ENCODE results near the gene TPH2. TPM values are rescaled to one million over a fixed set of nuclear protein-coding genes. Genes with fewer than 3 reads are reported as not detected.
A peak's percentile ranks its signal among the peaks of the same experiment; 100 is the strongest.

TPH2 gene
- total RNA-seq, 1 experiment from 2014 or later: 0.83 TPM

GRCh38 chr12:71938728-71939385, at the start of gene TPH2 (continued):
- TF ChIP-seq FOXK1 (CRISPR knock-in tag; IDR thresholded peaks at IDR 0.05) (peak; percentile 78), MLX (CRISPR knock-in tag; IDR thresholded peaks at IDR 0.05) (no peak), ZMAT4 (CRISPR knock-in tag; IDR thresholded peaks at IDR 0.05) (no peak), ETV6 (CRISPR knock-in tag; IDR thresholded peaks at IDR 0.05) (peak; percentile 97), FOXJ3 (CRISPR knock-in tag; IDR thresholded peaks at IDR 0.05; ENCODE audit: borderline replicate concordance) (no peak), SMAD4 (CRISPR knock-in tag; IDR thresholded peaks at IDR 0.05) (no peak), E2F4 (CRISPR knock-in tag; IDR thresholded peaks at IDR 0.05; ENCODE audit: borderline replicate concordance, low read depth) (no peak), MXD4 (CRISPR knock-in tag; IDR thresholded peaks at IDR 0.05; ENCODE audit: borderline replicate concordance) (no peak), ATF1 (CRISPR knock-in tag; IDR thresholded peaks at IDR 0.05) (no peak), ARID4B (CRISPR knock-in tag; IDR thresholded peaks at IDR 0.05; ENCODE audit: borderline replicate concordance) (peak; percentile 98), CDX4 (CRISPR knock-in tag; IDR thresholded peaks at IDR 0.05; ENCODE audit: borderline replicate concordance) (no peak), JAZF1 (CRISPR knock-in tag; IDR thresholded peaks at IDR 0.05) (no peak), ZNF263 (CRISPR knock-in tag; IDR thresholded peaks at IDR 0.05; ENCODE audit: low read depth) (no peak)

GRCh38 chr12:71890475-71890874, 48.2 kb upstream of the TPH2 start:
- Mint-ChIP-seq H3K4me3 (no peak overlapping the region), H3K27ac (no peak overlapping the region), H3K36me3 (no peaks in the 10 kb centered on the region), H3K27me3 (ENCODE audit: low read depth) (no peaks in the 10 kb centered on the region), H3K9me3 (peaks cover 3% of the 10 kb centered on the region; the same call in 1 of the 2 replicates), H3K4me1 (no peaks in the 10 kb centered on the region)
- ChIA-PET CTCF (no interaction called here), POLR2A (no interaction called here)
- DNase-seq (ENCODE audit: low spot score): no peak
- no peak for ATAC-seq
- TF ChIP-seq MLX (CRISPR knock-in tag; IDR thresholded peaks at IDR 0.05) (no peak), ZNF281 (CRISPR knock-in tag; IDR thresholded peaks at IDR 0.05) (no peak), NFATC4 (CRISPR knock-in tag; IDR thresholded peaks at IDR 0.05) (no peak), MXD4 (CRISPR knock-in tag; IDR thresholded peaks at IDR 0.05; ENCODE audit: borderline replicate concordance) (no peak), NR1H2 (CRISPR knock-in tag; IDR thresholded peaks at IDR 0.05) (no peak), NR2C2 (CRISPR knock-in tag; IDR thresholded peaks at IDR 0.05) (no peak), ZNF317 (CRISPR knock-in tag; IDR thresholded peaks at IDR 0.05; ENCODE audit: borderline replicate concordance, low read depth) (no peak), CBFB (CRISPR knock-in tag; IDR thresholded peaks at IDR 0.05; ENCODE audit: low read depth) (no peak), ZNF512 (CRISPR knock-in tag; IDR thresholded peaks at IDR 0.05; ENCODE audit: borderline replicate concordance) (no peak), NR3C1 (CRISPR knock-in tag; conservative IDR thresholded peaks at IDR 0.05; ENCODE audit: low read depth) (no peak)

All from WTC11 (cell line).